Mammary epithelial cell (primary cell): ENCODE data around the gene ABI3BP.

ENCODE experiments used
- CTCF ChIP-seq, 2 donors: IDR thresholded peaks in 1 of 2; conservative IDR thresholded peaks in 1 of 2; 2 replicates each; pipeline ENCODE4 v1.5.1; 2011 to 2012; ENCODE audit warnings: inconsistent platforms in 2 of 2, low read length in 2 of 2, mild to moderate bottlenecking in 2 of 2, control low read depth in 1 of 2, low read depth in 1 of 2; ENCODE audit not compliant: insufficient read depth in 1 of 2; ENCODE audit errors: extremely low read depth in 1 of 2
- EZH2 ChIP-seq: IDR thresholded peaks from 2 replicates; pipeline ENCODE4 v1.6.1; 2012; ENCODE audit warnings: low read length, inconsistent platforms, borderline replicate concordance

GRCh38 chr3:101039285-101039684 lies 46.1 kb upstream of the ABI3BP start:
- TF ChIP-seq EZH2 (no peak), CTCF (conservative IDR thresholded peaks at IDR 0.05 in 1 of 2, IDR thresholded peaks at IDR 0.05 in 1 of 2; ENCODE audit: extremely low read depth in 1 of 2, insufficient read depth in 1 of 2, low read depth in 1 of 2, low read length in 2 of 2) (no peak)
